Gastroesophageal sphincter (tissue), 3 donors: ENCODE measurements around the gene CDH4.

ENCODE experiments used
- EP300 ChIP-seq: sonication (generic); formaldehyde crosslinking; IDR thresholded peaks from one replicate; pipeline ENCODE4 v1.6.1; 2017; ENCODE audit warnings: antibody characterized with exemption, mild to moderate bottlenecking
- POLR2A ChIP-seq, 2 donors: fragments of 450-650 bp; IDR thresholded peaks; one replicate each; pipeline ENCODE4 v1.6.1; 2017; ENCODE audit warnings: antibody characterized with exemption in 2 of 2, mild to moderate bottlenecking in 2 of 2, moderate library complexity in 1 of 2
- TF ChIP-seq, protein P1 (sequence below), 4 experiments: fragments of 200-600 bp in 2 of 4; fragments of 450-650 bp in 2 of 4; sonication (generic) in 1 of 4; IDR thresholded peaks; one replicate each; pipeline ENCODE4 v1.5.1; 2017 to 2019; ENCODE audit warnings: antibody characterized with exemption in 4 of 4, mild to moderate bottlenecking in 2 of 4, moderate library complexity in 2 of 4

- TF ChIP-seq EP300: no peak
- TF ChIP-seq, protein P1, sequence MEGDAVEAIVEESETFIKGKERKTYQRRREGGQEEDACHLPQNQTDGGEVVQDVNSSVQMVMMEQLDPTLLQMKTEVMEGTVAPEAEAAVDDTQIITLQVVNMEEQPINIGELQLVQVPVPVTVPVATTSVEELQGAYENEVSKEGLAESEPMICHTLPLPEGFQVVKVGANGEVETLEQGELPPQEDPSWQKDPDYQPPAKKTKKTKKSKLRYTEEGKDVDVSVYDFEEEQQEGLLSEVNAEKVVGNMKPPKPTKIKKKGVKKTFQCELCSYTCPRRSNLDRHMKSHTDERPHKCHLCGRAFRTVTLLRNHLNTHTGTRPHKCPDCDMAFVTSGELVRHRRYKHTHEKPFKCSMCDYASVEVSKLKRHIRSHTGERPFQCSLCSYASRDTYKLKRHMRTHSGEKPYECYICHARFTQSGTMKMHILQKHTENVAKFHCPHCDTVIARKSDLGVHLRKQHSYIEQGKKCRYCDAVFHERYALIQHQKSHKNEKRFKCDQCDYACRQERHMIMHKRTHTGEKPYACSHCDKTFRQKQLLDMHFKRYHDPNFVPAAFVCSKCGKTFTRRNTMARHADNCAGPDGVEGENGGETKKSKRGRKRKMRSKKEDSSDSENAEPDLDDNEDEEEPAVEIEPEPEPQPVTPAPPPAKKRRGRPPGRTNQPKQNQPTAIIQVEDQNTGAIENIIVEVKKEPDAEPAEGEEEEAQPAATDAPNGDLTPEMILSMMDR (IDR thresholded peaks at IDR 0.05): no peak
- no peak for TF ChIP-seq POLR2A (IDR thresholded peaks at IDR 0.05)
Observed at GRCh38 chr20:61941721-61942405, 689.8 kb downstream of the CDH4 start.
